Trophoblast cell (in vitro differentiated cells and primary cell): ENCODE results near the gene RADIL.

Experiments used
- DNase-seq, 2 donors: peaks; one replicate each; pipeline ENCODE4 v3.0.0-alpha.2; 2016
- H2AFZ ChIP-seq: 2 replicates; pipeline ENCODE4 v1.6.1; 2013; ENCODE audit warnings: low read length, moderate library complexity, mild to moderate bottlenecking; ENCODE audit not compliant: insufficient read depth, poor library complexity
- H2AK5ac ChIP-seq: 2 replicates; pipeline ENCODE4 v1.6.1; 2013; ENCODE audit warnings: mild to moderate bottlenecking, low read length
- H2BK120ac ChIP-seq: 2 replicates; pipeline ENCODE4 v1.6.1; 2013; ENCODE audit warnings: low read length, mild to moderate bottlenecking, moderate library complexity; ENCODE audit not compliant: insufficient read depth, poor library complexity
- H2BK12ac ChIP-seq: 2 replicates; pipeline ENCODE4 v1.6.1; 2013; ENCODE audit warnings: mild to moderate bottlenecking, low read length, moderate library complexity
- H2BK5ac ChIP-seq: 2 replicates; pipeline ENCODE4 v1.6.1; 2013; ENCODE audit warnings: low read length, low read depth, moderate library complexity, mild to moderate bottlenecking; ENCODE audit not compliant: poor library complexity
- H3K14ac ChIP-seq: 2 replicates; pipeline ENCODE4 v1.6.1; 2013; ENCODE audit warnings: mild to moderate bottlenecking, low read length
- H3K18ac ChIP-seq: 2 replicates; pipeline ENCODE4 v1.6.1; 2013; ENCODE audit warnings: mild to moderate bottlenecking, low read length
- H3K23ac ChIP-seq: 2 replicates; pipeline ENCODE4 v1.6.1; 2013; ENCODE audit warnings: low read length
- H3K27ac ChIP-seq: 2 replicates; pipeline ENCODE4 v1.5.1; 2013; ENCODE audit warnings: low read depth, mild to moderate bottlenecking, inconsistent platforms, low read length, moderate library complexity
- H3K27me3 ChIP-seq: 2 replicates; pipeline ENCODE4 v1.6.1; 2013; ENCODE audit warnings: inconsistent platforms, mild to moderate bottlenecking, low read length, moderate library complexity; ENCODE audit not compliant: insufficient read depth
- H3K36me3 ChIP-seq, 2 experiments: 1 replicate in 1 of 2; 2 replicates in 1 of 2; pipeline ENCODE4 v1.6.1; 2013; ENCODE audit warnings: low read length in 2 of 2, mild to moderate bottlenecking in 2 of 2, moderate library complexity in 1 of 2; ENCODE audit not compliant: insufficient read depth in 2 of 2, control insufficient read depth in 1 of 2
- H3K4ac ChIP-seq: 2 replicates; pipeline ENCODE4 v1.6.1; 2013; ENCODE audit warnings: low read depth, mild to moderate bottlenecking, low read length, moderate library complexity
- H3K4me1 ChIP-seq, 2 experiments: 1 replicate in 1 of 2; 2 replicates in 1 of 2; pipeline ENCODE4 v1.6.1; 2013; ENCODE audit warnings: low read length in 2 of 2, mild to moderate bottlenecking in 2 of 2, moderate library complexity in 1 of 2; ENCODE audit not compliant: insufficient read depth in 2 of 2, control insufficient read depth in 1 of 2
- H3K4me2 ChIP-seq: 2 replicates; pipeline ENCODE4 v1.6.1; 2013; ENCODE audit warnings: inconsistent platforms, mild to moderate bottlenecking, low read length, moderate library complexity
- H3K4me3 ChIP-seq: 2 replicates; pipeline ENCODE4 v1.5.1; 2013; ENCODE audit warnings: mild to moderate bottlenecking, low read depth, low read length, inconsistent platforms
- H3K79me1 ChIP-seq: one replicate; pipeline ENCODE4 v1.6.1; 2013; ENCODE audit warnings: low read length
- H3K79me2 ChIP-seq: 2 replicates; pipeline ENCODE4 v1.6.1; 2013; ENCODE audit warnings: low read length, mild to moderate bottlenecking; ENCODE audit not compliant: control insufficient read depth, insufficient read depth, poor library complexity
- H3K9ac ChIP-seq: 2 replicates; pipeline ENCODE4 v1.6.1; 2013; ENCODE audit warnings: mild to moderate bottlenecking, low read length
- H3K9me3 ChIP-seq: 2 replicates; pipeline ENCODE4 v1.6.1; 2013; ENCODE audit warnings: low read depth, mild to moderate bottlenecking, control low read depth, inconsistent platforms, low read length; ENCODE audit not compliant: insufficient read depth
- H4K12ac ChIP-seq: 2 replicates; pipeline ENCODE4 v1.6.1; 2013; ENCODE audit warnings: low read depth, mild to moderate bottlenecking, low read length, moderate library complexity
- H4K8ac ChIP-seq: 2 replicates; pipeline ENCODE4 v1.6.1; 2013; ENCODE audit warnings: low read depth, mild to moderate bottlenecking, low read length, moderate library complexity
- H4K91ac ChIP-seq: one replicate; pipeline ENCODE4 v1.6.1; 2013; ENCODE audit warnings: low read depth, mild to moderate bottlenecking, low read length, moderate library complexity
- WGBS: extraction: QIAGEN DNeasy Blood & Tissue Kit; methylation state at CpG from one replicate; pipeline ENCODE4 v1.1.7; 2013; ENCODE audit warnings: missing lambda C conversion rate; ENCODE audit not compliant: insufficient read length, insufficient coverage; ENCODE audit errors: extremely low coverage; 5-methylcytosine and 5-hydroxymethylcytosine counted together

Gene RADIL

DNA sequence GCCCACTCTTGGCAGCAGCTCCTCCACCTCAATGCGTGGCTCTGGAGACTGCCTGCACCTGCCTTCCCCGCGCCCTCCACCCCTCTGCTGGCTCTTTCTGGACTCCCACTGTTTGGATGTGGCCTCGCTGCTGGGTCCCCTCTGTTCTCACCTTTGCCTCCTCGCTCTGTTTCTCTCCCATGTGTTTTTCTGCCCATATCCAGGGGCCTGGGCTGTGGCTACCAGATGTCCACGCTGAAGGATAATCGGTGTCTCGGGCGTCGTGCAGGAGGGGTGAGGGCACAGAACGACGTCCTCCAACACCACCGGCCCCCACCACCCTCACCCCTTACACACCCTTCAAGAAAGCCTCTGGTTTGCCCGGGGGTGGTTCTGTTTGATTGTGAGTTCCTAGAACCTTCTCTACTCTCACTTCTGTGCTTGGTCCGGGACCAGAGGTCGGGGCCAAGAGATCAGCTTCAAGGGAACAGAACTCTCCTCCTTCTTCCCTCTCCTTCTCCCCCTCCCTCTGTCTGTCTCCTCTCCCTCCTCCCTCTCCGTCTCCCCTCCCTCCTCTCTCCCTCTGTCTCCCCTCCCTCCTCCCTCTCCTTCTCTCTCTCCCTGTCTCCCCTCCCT, 76.4 kb downstream of the RADIL start:
- H3K23ac ChIP-seq: no peak overlapping the region
- no peak overlapping the region for H3K27ac ChIP-seq
- no peak overlapping the region for H4K12ac ChIP-seq
- no peaks in the 10 kb centered on the region for H3K36me3 ChIP-seq
- H3K9me3 ChIP-seq: no peaks in the 10 kb centered on the region
- H4K91ac ChIP-seq: no peak overlapping the region
- H3K14ac ChIP-seq: no peak overlapping the region
- WGBS: no CpG with 5 or more reads among the region's 17 CpGs
- no peak overlapping the region for H2AK5ac ChIP-seq
- no peak overlapping the region for H3K9ac ChIP-seq
- no peak overlapping the region for H3K4me2 ChIP-seq
- H4K8ac ChIP-seq: no peak overlapping the region
- no peaks in the 10 kb centered on the region for H3K79me2 ChIP-seq
- no peaks in the 10 kb centered on the region for H3K79me1 ChIP-seq
- no peak overlapping the region for H3K18ac ChIP-seq
- H2AFZ ChIP-seq: no peak overlapping the region
- DNase-seq: no peak
- H3K4me1 ChIP-seq: peaks cover 0 to 4% of the 10 kb centered on the region in 2 experiments
- H3K4me3 ChIP-seq: no peak overlapping the region
- no peak overlapping the region for H3K4ac ChIP-seq
- no peak overlapping the region for H2BK12ac ChIP-seq
- H3K27me3 ChIP-seq: peaks cover 3% of the 10 kb centered on the region
- H2BK5ac ChIP-seq: no peak overlapping the region
- no peak overlapping the region for H2BK120ac ChIP-seq

DNA sequence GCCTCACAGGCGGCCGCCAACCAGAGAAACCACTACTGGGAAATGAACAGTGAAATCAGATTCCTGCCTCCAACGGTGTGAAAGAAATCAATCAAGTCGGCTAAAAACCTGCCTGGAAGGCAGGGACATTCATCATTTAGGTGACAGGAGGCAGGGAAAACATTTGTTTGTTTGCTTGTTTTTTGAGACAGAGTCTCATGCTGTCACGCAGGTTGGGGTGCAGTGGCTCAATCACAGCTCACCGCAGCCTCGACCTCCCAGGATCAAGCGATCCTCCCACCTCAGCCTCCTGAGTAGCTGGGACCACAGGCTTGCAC, 77.6 kb downstream of the RADIL start:
- peaks cover 3% of the 10 kb centered on the region for H3K27me3 ChIP-seq
- H3K9ac ChIP-seq: no peak overlapping the region
- H2BK12ac ChIP-seq: no peak overlapping the region
- no CpG with 5 or more reads among the region's 8 CpGs for WGBS
- H3K4me1 ChIP-seq: peaks cover 0 to 4% of the 10 kb centered on the region in 2 experiments
- H4K8ac ChIP-seq: no peak overlapping the region
- H3K18ac ChIP-seq: no peak overlapping the region
- no peaks in the 10 kb centered on the region for H3K36me3 ChIP-seq
- DNase-seq: no peak
- H3K9me3 ChIP-seq: peaks cover 1% of the 10 kb centered on the region
- H3K4ac ChIP-seq: no peak overlapping the region
- no peak overlapping the region for H3K27ac ChIP-seq
- H3K23ac ChIP-seq: no peak overlapping the region
- no peak overlapping the region for H4K91ac ChIP-seq
- H2AFZ ChIP-seq: no peak overlapping the region
- no peak overlapping the region for H4K12ac ChIP-seq
- H3K4me3 ChIP-seq: no peak overlapping the region
- no peak overlapping the region for H3K4me2 ChIP-seq
- H3K79me2 ChIP-seq: no peaks in the 10 kb centered on the region
- H3K14ac ChIP-seq: no peak overlapping the region
- no peaks in the 10 kb centered on the region for H3K79me1 ChIP-seq
- no peak overlapping the region for H2BK5ac ChIP-seq
- no peak overlapping the region for H2AK5ac ChIP-seq
- H2BK120ac ChIP-seq: no peak overlapping the region

DNA sequence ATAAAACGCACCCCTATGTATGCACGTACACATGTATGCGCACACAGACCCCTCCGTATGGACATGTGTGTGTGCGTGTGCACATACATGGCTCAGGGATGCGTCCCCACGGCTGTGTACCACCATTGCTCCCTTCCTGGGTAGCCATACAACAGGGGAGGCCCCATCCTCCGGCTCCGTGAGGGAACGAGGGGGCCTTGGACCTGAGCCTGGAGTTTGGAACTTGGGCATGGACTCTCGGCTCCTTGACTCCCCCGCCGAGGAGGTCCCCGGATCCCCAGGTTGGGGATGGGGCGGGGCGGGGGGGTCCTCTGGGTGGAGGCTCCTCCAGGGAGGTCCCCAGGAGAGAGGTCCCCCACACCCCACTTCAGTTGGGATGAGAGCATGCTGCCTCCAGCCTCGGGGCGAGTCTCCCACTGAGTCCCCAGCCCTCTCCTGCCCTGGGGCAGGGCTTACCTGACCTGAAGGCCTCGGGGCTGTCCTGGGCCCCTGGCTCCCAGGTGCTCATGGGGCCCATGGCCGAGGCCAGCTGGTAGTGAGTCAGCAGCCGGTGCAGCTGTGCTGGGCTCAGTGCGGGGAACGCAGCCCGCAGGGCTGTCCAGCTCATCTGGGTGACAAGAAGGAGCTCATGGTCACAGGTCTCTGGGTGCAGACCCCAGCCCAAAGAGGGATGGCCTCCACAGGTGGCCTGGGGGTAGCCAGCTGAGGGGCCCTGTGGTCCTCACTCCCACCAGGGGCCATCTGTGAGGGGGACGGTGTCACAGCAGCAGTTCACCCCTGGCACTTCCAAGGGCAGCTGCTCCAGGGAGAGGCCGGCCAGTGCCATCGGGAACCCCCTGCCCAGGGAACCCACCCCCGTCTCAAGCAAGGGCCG, 78.2 kb downstream of the RADIL start:
- Histone ChIP-seq H3K4me2 (no peak overlapping the region), H4K12ac (no peak overlapping the region), H2BK12ac (no peak overlapping the region), H3K4ac (no peak overlapping the region), H3K9me3 (peaks cover 2% of the 10 kb centered on the region), H3K79me1 (no peaks in the 10 kb centered on the region), H3K9ac (no peak overlapping the region), H3K36me3 (no peaks in the 10 kb centered on the region), H3K79me2 (no peaks in the 10 kb centered on the region), H3K23ac (no peak overlapping the region), H3K14ac (no peak overlapping the region), H2AK5ac (no peak overlapping the region), H2AFZ (no peak overlapping the region), H4K91ac (no peak overlapping the region), H3K27ac (no peak overlapping the region), H4K8ac (no peak overlapping the region), H3K18ac (no peak overlapping the region), H2BK5ac (no peak overlapping the region), H3K4me1 (peaks cover 0 to 4% of the 10 kb centered on the region in 2 experiments), H3K4me3 (no peak overlapping the region), H3K27me3 (peaks cover 3% of the 10 kb centered on the region), H2BK120ac (no peak overlapping the region)
- no CpG with 5 or more reads among the region's 29 CpGs for WGBS
- DNase-seq: peak; percentile 93

DNA sequence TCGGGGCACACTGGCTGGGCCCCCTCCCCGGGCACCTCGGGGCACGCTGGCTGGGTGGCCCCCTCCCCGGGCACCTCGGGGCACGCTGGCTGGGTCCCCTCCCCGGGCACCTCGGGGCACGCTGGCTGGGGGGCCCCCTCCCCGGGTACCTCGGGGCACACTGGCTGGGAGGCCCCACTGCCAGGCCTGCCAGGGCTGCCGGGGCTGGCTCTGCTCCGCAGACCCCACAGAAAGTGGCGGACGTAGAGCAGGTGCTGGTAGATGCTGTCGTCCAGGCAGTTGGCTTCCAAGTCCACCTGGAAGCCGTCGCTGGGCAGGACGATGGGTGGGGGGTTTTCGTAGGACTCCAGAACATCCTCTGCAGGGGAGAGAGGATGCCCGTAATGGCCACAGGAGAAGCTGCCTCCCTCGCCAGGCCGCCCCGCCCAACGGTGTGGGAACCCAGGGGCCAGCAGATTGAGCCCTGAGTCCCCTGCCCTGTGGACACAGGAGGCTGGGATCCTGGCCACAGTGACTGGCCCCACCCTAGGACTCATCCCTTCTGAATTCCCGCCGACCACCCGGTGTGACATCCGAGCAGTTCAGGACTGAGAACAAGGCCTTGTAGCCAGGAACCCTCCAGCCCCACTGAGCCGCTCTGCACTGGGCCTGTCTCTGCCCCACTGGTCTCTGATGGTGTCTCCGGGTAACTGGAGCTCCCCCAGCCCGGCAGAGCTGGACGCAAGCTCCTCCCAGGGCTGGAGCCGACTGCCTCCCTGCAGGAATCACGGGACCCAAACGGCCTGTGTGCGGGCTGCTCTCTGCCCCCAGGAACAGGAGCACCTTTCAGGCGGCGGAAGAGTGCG, 79.9 kb downstream of the RADIL start:
- Histone ChIP-seq H2BK12ac (no peak overlapping the region), H2BK120ac (no peak overlapping the region), H3K18ac (no peak overlapping the region), H3K9me3 (peaks cover 2% of the 10 kb centered on the region), H3K4me1 (peaks cover 0 to 4% of the 10 kb centered on the region in 2 experiments), H2BK5ac (no peak overlapping the region), H4K8ac (no peak overlapping the region), H3K36me3 (no peaks in the 10 kb centered on the region), H3K4me3 (no peak overlapping the region), H3K14ac (no peak overlapping the region), H3K79me2 (no peaks in the 10 kb centered on the region), H3K27ac (no peak overlapping the region), H3K4ac (no peak overlapping the region), H2AFZ (no peak overlapping the region), H4K91ac (no peak overlapping the region), H3K79me1 (no peaks in the 10 kb centered on the region), H4K12ac (no peak overlapping the region), H3K23ac (no peak overlapping the region), H3K9ac (no peak overlapping the region), H3K4me2 (no peak overlapping the region), H2AK5ac (no peak overlapping the region), H3K27me3 (peaks cover 3% of the 10 kb centered on the region)
- peak; percentile 53 to 64 for DNase-seq
- WGBS: no CpG with 5 or more reads among the region's 41 CpGs
